Stimulated activated CD4-positive, alpha-beta T cell treated with anti-CD3 and anti-CD28 coated beads, Interleukin-2, amount 100 ng/mL, for 48 hours (primary cell): ENCODE data around the gene HOXA7.

ENCODE experiments used
- DNase-seq, 2 donors: peaks; one replicate each; pipeline ENCODE4 v3.0.0-alpha.2; 2020

HOXA7 gene

GRCh38 chr7:27104341-27105058 lies 52.0 kb downstream of the HOXA7 start:
- no peak for DNase-seq
